ENCODE data around the gene FTO.

GRCh38 chr16:53703590-53704444 lies at the start of gene FTO, which contains the start of gene RPGRIP1L:
- TF ChIP-seq CTCF (IDR thresholded peaks at IDR 0.05) (peak in 1 of 3 experiments; percentile 2), POLR2A (IDR thresholded peaks at IDR 0.05) (peak in 1 of 2 donors; percentile 29)
